Measurements from ENCODE around the gene STEEP1. TPM values are rescaled to one million over a fixed set of nuclear protein-coding genes. Genes with fewer than 3 reads are reported as not detected.

STEEP1 gene
- total RNA-seq, result 50.4 TPM

GRCh38 chrX:119565107-119565663 lies at the start of gene STEEP1:
TSS of gene STEEP1 (minus strand) at chrX:119565409. CDS start at chrX:119565355, 54 bp downstream.

GRCh38 chrX:119606280-119607017 lies 41.2 kb upstream of the STEEP1 start, which contains the start of gene NKRF:
TSS of gene NKRF (minus strand) at chrX:119606424.

GRCh38 chrX:119574394-119575266 lies 9.4 kb upstream of the STEEP1 start, which contains the start of gene UBE2A:
TSS of gene UBE2A (plus strand) at chrX:119574563. CDS start at chrX:119574712, 149 bp downstream.

Other genes starting within 250 kb of the STEEP1 start
- gene SLC25A43, start 166.1 kb downstream of the STEEP1 start, total RNA-seq, result 7.0 TPM
- 109 TPM for gene SLC25A5, start 97.0 kb downstream of the STEEP1 start, total RNA-seq
- 50.6 TPM for gene UBE2A, start 9.2 kb upstream of the STEEP1 start, total RNA-seq
- gene NKRF, start 41.0 kb upstream of the STEEP1 start, total RNA-seq, result 16.1 TPM
- 53.4 TPM for gene SEPTIN6, start 127.8 kb upstream of the STEEP1 start, total RNA-seq
- 0.49 TPM for gene SOWAHD, start 193.2 kb upstream of the STEEP1 start, total RNA-seq
- 2,126 TPM for gene RPL39, start 226.2 kb upstream of the STEEP1 start, total RNA-seq